Measurements from ENCODE around the gene TRIM62.

DNA sequence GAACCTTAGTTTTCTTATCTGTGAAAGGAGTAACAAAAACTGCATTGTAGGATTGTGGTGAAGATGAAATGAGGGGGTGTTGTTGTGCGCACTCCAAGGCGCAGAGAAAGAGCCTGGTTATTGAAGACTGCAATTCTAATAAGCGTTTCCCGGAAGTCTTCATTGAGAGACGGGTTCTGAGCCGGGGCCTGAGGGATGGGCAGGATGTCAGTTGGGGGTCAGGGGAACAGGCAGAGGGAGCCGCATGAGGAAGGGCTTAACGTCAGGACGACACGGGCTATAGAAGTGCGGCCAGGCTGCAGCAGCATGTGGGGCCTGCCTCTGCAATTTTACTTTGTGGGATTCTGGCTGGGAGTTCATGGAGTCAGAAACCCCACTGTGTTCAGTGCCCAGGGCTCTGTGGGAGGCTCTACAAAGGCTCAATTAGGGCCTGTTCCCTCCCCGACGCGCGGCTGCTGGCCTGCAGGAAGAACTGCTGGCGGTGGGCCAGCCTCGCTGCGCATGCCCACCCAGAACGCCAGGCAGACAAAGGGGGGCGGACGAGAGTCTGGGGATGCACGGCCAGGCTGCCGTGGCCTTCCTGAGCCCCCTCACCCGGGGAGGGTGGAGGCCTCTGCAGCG lies 20.7 kb downstream of the TRIM62 start:
- TF ChIP-seq, protein P1, sequence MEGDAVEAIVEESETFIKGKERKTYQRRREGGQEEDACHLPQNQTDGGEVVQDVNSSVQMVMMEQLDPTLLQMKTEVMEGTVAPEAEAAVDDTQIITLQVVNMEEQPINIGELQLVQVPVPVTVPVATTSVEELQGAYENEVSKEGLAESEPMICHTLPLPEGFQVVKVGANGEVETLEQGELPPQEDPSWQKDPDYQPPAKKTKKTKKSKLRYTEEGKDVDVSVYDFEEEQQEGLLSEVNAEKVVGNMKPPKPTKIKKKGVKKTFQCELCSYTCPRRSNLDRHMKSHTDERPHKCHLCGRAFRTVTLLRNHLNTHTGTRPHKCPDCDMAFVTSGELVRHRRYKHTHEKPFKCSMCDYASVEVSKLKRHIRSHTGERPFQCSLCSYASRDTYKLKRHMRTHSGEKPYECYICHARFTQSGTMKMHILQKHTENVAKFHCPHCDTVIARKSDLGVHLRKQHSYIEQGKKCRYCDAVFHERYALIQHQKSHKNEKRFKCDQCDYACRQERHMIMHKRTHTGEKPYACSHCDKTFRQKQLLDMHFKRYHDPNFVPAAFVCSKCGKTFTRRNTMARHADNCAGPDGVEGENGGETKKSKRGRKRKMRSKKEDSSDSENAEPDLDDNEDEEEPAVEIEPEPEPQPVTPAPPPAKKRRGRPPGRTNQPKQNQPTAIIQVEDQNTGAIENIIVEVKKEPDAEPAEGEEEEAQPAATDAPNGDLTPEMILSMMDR (IDR thresholded peaks at IDR 0.05), result no peak
- TF ChIP-seq POLR2AphosphoS5 (IDR thresholded peaks at IDR 0.05) (no peak), POLR2A (IDR thresholded peaks at IDR 0.05) (no peak), EP300 (IDR thresholded peaks at IDR 0.05) (no peak)
